Heart right ventricle (tissue), 16 donors: Measurements from ENCODE around the gene DUSP22. TPM values are rescaled to one million over a fixed set of nuclear protein-coding genes. Genes with fewer than 3 reads are reported as not detected.

ENCODE experiments used
- ATAC-seq, 8 donors: fragments of 200-7000 bp; cut with Tn5 transposase; one replicate each; pipeline ENCODE4 v1.9.1; 2020; ENCODE audit warnings: mild to moderate bottlenecking in 8 of 8, moderate library complexity in 8 of 8, moderate number of reproducible peaks in 1 of 8
- DNase-seq, 2 donors: peaks; one replicate each; pipeline ENCODE4 v3.0.0-alpha.2; 2020
- H3K27ac ChIP-seq, 10 donors: fragments of 200-600 bp; sonication (generic) in 2 of 10; one replicate each; pipeline versions ENCODE4 v1.5.0 to v1.8.0; 2020 to 2022; ENCODE audit warnings: mild to moderate bottlenecking in 3 of 10
- H3K27me3 ChIP-seq, 7 donors: fragments of 200-600 bp; one replicate each; pipeline ENCODE4 v1.8.0; 2021 to 2022; ENCODE audit warnings: mild to moderate bottlenecking in 2 of 7
- H3K36me3 ChIP-seq, 9 donors: fragments of 200-600 bp; sonication (generic) in 1 of 9; one replicate each; pipeline versions ENCODE4 v1.5.0 to v1.8.0; 2020 to 2022; ENCODE audit warnings: mild to moderate bottlenecking in 2 of 9
- H3K4me1 ChIP-seq, 9 donors: fragments of 200-600 bp; sonication (generic) in 1 of 9; one replicate each; pipeline versions ENCODE4 v1.5.0 to v1.8.0; 2020 to 2022; ENCODE audit warnings: mild to moderate bottlenecking in 4 of 9
- H3K4me3 ChIP-seq, 10 donors: fragments of 200-600 bp; sonication (generic) in 2 of 10; one replicate each; pipeline versions ENCODE4 v1.5.0 to v1.8.0; 2020 to 2022; ENCODE audit warnings: mild to moderate bottlenecking in 7 of 10, moderate library complexity in 2 of 10
- H3K9me3 ChIP-seq, 11 donors: fragments of 200-600 bp in 10 of 11; sonication (generic) in 2 of 11; one replicate each; pipeline versions ENCODE4 v1.5.0 to v1.8.0; 2013 to 2022; ENCODE audit warnings: mild to moderate bottlenecking in 2 of 11, control low read depth in 1 of 11, moderate library complexity in 1 of 11
- WGBS, 2 donors: extraction: QIAGEN DNeasy Blood & Tissue Kit; methylation state at CpG; one replicate each; pipeline ENCODE4 v1.1.7; 2013; ENCODE audit warnings: inconsistent platforms in 1 of 2; 5-methylcytosine and 5-hydroxymethylcytosine counted together
- intact Hi-C, 10 donors: fragments of 100-400 bp; cut with DNase I; formaldehyde crosslinking; loops; one replicate each; pipeline versions ENCODE4 v1.11.1 to v1.14.2; 2022
- polyA plus RNA-seq, 2 donors: library from polyadenylated mRNA; stranded (reverse); fragments of 200-250 nt; gene quantifications; one replicate each; pipeline ENCODE4 v1.2.3, GENCODE V29; 2013
- total RNA-seq, 10 donors: library from RNA; stranded (reverse); fragmentation: NEBNext Ultra II Directional in 3 of 10; extraction: Animal tissue kit (Norgen Biotek cat#: 25700) in 3 of 10; gene quantifications; one replicate each; pipeline versions ENCODE4 v1.2.1 to v1.2.4, GENCODE V29; 2021 to 2023
- TF ChIP-seq, protein P1 (sequence below), 9 donors: fragments of 200-600 bp; sonication (generic) in 2 of 9; IDR thresholded peaks; one replicate each; pipeline versions ENCODE4 v1.5.0 to v1.8.0; 2021 to 2022; ENCODE audit warnings: antibody characterized with exemption in 9 of 9, mild to moderate bottlenecking in 5 of 9, moderate library complexity in 1 of 9
- donor health status: Arrhythmogenic right ventricular cardiomyopathy.
- donor health status: ischemic (EF 13 %, LVEDD 7.1; RV severe dilation, severe dysfunction).
- donor health status: healthy with polysubstance abuse.
- donor health status: DM: no; HTN: yes; CAD: no.
- donor health status: DM: no; HTN: no; CAD: no.
- donor health status: ischemic (EF 25% LVEDD 6.9; RV normal size, moderate dysfunction).
- donor health status: ischemic (EF 25% LVEDD 5.7; RV mildly dilated, moderate dysfunction).
- donor health status: healthy.
- donor health status: DM: yes; HTN: yes; CAD: no.
- donor health status: Ischemic cardiomyopathy.
- donor health status: ischemic (EF 35%, LVEDD 5.7; RV mildly dilated, moderate dysfunction).
- donor health status: nonischemic (EF 11% LVEDD 7.7; RV severe dilation, severe dysfunction).
- donor health status: DM: yes; HTN: yes; CAD: no.
- donor health status: PGD.
- donor health status: ischemic (EF 29% LVEDD 5.4; RV normal size, mild dysfunction).
- donor health status: nonischemic (EF 23%, LVEDD 6.1; RV moderate dilation, normal function).

DUSP22 gene
- total and polyA plus RNA-seq, 12 donors: 32.0 to 70.4 (median 51.9) TPM

DNA sequence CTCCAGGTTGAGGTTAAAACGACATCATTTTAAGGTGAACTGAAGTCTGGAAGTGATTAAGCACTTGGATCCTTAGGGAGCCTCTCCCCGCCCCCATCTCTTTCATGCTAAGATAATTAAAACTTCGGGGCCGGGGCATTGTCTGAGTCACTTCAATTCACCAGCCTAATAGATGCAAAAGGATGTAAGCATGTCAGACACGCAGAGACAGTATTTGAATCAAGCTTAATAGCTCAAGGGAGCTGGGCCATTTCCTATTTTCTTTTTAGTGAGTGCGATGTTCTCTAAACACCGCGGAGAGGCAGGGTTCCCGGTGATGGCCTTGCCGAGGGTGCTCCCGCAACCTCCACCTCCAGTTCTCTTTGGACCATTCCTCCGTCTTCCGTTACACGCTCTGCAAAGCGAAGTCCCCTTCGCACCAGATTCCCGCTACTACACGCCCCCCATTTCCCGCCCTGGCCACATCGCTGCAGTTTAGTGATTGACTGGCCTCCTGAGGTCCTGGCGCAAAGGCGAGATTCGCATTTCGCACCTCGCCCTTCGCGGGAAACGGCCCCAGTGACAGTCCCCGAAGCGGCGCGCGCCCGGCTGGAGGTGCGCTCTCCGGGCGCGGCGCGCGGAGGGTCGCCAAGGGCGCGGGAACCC, 98.7 kb downstream of the DUSP22 start:
- peaks cover 7 to 30% (median 25%) of the 10 kb centered on the region in 9 donors for H3K4me1 ChIP-seq
- peak overlapping the region in 9 of 10 donors; percentile 21 to 59 (median 43) for H3K4me3 ChIP-seq
- intact Hi-C loops: no loop called here
- 1% methylated on average over 44 of the region's 44 CpGs for WGBS, 2 donors
- peaks cover 32 to 100% (median 95%) of the 10 kb centered on the region in 7 donors for H3K27me3 ChIP-seq
- H3K9me3 ChIP-seq: no peaks in the 10 kb centered on the region
- H3K27ac ChIP-seq: no peak overlapping the region
- no peak for ATAC-seq
- no peaks in the 10 kb centered on the region for H3K36me3 ChIP-seq
- TF ChIP-seq, protein P1, sequence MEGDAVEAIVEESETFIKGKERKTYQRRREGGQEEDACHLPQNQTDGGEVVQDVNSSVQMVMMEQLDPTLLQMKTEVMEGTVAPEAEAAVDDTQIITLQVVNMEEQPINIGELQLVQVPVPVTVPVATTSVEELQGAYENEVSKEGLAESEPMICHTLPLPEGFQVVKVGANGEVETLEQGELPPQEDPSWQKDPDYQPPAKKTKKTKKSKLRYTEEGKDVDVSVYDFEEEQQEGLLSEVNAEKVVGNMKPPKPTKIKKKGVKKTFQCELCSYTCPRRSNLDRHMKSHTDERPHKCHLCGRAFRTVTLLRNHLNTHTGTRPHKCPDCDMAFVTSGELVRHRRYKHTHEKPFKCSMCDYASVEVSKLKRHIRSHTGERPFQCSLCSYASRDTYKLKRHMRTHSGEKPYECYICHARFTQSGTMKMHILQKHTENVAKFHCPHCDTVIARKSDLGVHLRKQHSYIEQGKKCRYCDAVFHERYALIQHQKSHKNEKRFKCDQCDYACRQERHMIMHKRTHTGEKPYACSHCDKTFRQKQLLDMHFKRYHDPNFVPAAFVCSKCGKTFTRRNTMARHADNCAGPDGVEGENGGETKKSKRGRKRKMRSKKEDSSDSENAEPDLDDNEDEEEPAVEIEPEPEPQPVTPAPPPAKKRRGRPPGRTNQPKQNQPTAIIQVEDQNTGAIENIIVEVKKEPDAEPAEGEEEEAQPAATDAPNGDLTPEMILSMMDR (IDR thresholded peaks at IDR 0.05): no peak
- DNase-seq: no peak

DNA sequence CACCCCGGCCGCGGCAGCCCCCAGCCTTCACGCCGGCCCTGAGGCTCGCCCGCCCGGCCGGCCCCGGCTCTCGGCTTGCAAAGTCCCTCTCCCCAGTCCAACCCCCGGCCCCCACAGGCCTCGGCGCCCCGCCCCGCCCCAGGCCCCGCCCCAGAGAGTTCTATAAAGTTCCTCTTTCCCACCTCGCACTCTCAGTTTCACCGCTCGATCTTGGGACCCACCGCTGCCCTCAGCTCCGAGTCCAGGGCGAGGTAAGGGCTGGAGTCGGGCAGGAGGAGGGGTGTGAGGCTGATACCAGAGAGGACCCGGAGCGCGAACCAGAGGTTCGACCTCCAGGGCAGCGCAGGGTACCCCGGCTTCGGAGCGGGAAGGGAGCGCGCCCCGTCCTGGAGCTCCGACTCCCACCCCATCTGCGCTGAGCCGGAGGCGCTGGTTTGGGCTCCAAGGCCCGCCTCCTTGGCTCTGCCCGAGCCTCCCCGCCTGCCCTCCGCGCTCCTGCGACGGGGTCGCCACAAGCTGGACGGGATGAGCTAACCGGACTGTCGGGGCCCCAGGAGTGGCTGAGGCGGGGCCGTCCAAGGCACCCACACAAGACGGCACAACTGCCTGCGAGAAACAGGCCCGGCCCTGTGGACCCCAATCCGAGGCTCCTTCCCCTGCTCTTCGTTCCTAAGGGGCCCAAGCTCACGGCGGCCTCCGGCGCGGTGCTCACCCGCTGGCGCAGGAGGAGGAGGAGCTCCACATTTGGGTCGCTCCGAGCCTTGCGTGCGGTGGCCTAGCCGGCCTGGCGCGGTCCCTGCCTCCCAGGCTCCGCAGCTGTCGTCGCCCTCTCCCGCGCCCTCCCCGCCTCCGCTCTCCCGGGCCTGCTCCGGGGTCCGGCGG, 99.5 kb downstream of the DUSP22 start, which contains the start of gene IRF4:
IRF4 (plus strand) TSS at position 194 of the 882 bp plus-strand sequence. CDS start 1,401 bp downstream, outside the sequence.
- Histone ChIP-seq H3K36me3 (no peaks in the 10 kb centered on the region), H3K4me1 (peaks cover 7 to 30% (median 25%) of the 10 kb centered on the region in 9 donors), H3K27me3 (peaks cover 32 to 95% (median 92%) of the 10 kb centered on the region in 7 donors), H3K9me3 (no peaks in the 10 kb centered on the region), H3K4me3 (peak within 1 kb of the TSS in 9 of 10 donors; percentile 21 to 59 (median 43)), H3K27ac (peak within 1 kb of the TSS in 1 of 10 donors; percentile 64)
- DNase-seq (no peak), ATAC-seq (peak in 7 of 8 donors; percentile 24 to 46 (median 36))
- intact Hi-C loops: no loop called here
- 1 to 2% methylated on average over 80 to 82 of the region's 82 CpGs for WGBS, 2 donors
- TF ChIP-seq, protein P1 (IDR thresholded peaks at IDR 0.05): no peak

DNA sequence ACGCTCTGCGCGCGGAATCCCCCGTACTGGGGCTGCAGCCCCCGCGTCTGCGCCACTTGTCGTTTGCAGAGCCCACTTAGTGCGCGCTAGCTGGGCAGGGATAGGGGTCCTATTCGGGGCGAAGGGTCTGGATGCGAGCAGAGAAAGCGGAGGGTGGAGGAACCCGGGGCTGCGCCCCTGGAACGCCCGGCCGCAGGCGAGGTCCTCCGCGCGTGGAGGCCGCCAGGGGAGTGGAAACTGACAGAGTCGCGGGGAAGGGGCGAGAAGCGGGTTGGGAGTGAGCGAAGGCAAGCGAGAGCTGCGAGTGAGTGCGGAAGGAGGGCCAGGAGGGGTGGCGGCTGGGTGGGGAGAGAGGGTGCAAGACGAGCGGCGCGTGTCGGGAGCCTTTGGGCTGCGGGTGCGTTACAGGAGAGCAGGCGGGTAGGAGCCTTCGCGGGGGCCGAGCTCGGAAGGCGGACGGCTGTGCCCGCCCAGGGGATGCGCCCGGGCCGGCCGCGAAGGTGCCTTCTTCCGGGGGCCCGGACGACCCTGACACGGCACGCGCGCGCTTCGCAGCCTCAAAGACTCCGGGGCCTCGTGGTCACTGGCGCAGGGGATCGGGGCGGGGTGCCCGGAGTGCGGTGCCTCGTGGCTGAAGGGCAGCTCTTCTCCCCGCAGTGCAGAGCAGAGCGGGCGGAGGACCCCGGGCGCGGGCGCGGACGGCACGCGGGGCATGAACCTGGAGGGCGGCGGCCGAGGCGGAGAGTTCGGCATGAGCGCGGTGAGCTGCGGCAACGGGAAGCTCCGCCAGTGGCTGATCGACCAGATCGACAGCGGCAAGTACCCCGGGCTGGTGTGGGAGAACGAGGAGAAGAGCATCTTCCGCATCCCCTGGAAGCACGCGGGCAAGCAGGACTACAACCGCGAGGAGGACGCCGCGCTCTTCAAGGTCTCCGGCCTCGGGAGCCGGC, 100.4 kb downstream of the DUSP22 start:
- peaks cover 7 to 30% (median 25%) of the 10 kb centered on the region in 9 donors for H3K4me1 ChIP-seq
- H3K36me3 ChIP-seq: peaks cover 0 to 3% (median 0%) of the 10 kb centered on the region in 9 donors
- WGBS, 2 donors: 2% methylated on average over 108 of the region's 108 CpGs
- H3K27me3 ChIP-seq: peaks cover 32 to 95% (median 92%) of the 10 kb centered on the region in 7 donors
- ATAC-seq (peak in 3 of 8 donors; percentile 22 to 53 (median 28)), DNase-seq (no peak)
- peak overlapping the region in 9 of 10 donors; percentile 21 to 59 (median 43) for H3K4me3 ChIP-seq
- H3K27ac ChIP-seq: peak overlapping the region in 1 of 10 donors; percentile 64
- intact Hi-C loops: no loop called here
- TF ChIP-seq, protein P1 (IDR thresholded peaks at IDR 0.05): no peak
- no peaks in the 10 kb centered on the region for H3K9me3 ChIP-seq
